ENCODE data around the gene RBBP4. TPM values are rescaled to one million over a fixed set of nuclear protein-coding genes. Genes with fewer than 3 reads are reported as not detected.
A peak's percentile ranks its signal among the peaks of the same experiment; 100 is the strongest.

RBBP4 gene
- total and polyA plus RNA-seq, 3 donors from 2014 or later, result 289 to 344 (median 296) TPM

GRCh38 chr1:32611859-32612188 lies 39.2 kb upstream of the RBBP4 start:
- TF ChIP-seq POLR2A (IDR thresholded peaks at IDR 0.05), result no peak
- no peak for TF ChIP-seq CTCF (IDR thresholded peaks at IDR 0.05)
- Histone ChIP-seq H3K4me1 (no peaks in the 10 kb centered on the region), H3K27ac (no peak overlapping the region), H3K4me3 (peak overlapping the region; percentile 36 to 60), H3K9me3 (no peaks in the 10 kb centered on the region), H3K36me3 (ENCODE audit: low read depth, missing control alignments) (no peaks in the 10 kb centered on the region), H3K27me3 (no peaks in the 10 kb centered on the region)
- DNase-seq, result no peak
- 6 to 10% methylated on average over 12 of the region's 12 CpGs for WGBS, 2 donors
- intact Hi-C loops (cut with DNase I; ENCODE audit: low total_unique reads), result no loop called here

- H3K27me3 ChIP-seq, result no peaks in the 10 kb centered on the region
- TF ChIP-seq POLR2A (IDR thresholded peaks at IDR 0.05), result no peak
- peak; percentile 25 to 31 (median 27) for TF ChIP-seq CTCF (IDR thresholded peaks at IDR 0.05)
- peak overlapping the region; percentile 36 to 60 for H3K4me3 ChIP-seq
- H3K9me3 ChIP-seq, result no peaks in the 10 kb centered on the region
- peak; percentile 90 for DNase-seq
- H3K4me1 ChIP-seq, result no peaks in the 10 kb centered on the region
- intact Hi-C loops (cut with DNase I; ENCODE audit: low total_unique reads), result no loop called here
- WGBS, 2 donors, result 5 to 11% methylated on average over 16 to 35 of the region's 35 CpGs
- H3K36me3 ChIP-seq (ENCODE audit: low read depth, missing control alignments), result no peaks in the 10 kb centered on the region
- H3K27ac ChIP-seq, result no peak overlapping the region
Observed at GRCh38 chr1:32612189-32612881, 38.7 kb upstream of the RBBP4 start.

DNA sequence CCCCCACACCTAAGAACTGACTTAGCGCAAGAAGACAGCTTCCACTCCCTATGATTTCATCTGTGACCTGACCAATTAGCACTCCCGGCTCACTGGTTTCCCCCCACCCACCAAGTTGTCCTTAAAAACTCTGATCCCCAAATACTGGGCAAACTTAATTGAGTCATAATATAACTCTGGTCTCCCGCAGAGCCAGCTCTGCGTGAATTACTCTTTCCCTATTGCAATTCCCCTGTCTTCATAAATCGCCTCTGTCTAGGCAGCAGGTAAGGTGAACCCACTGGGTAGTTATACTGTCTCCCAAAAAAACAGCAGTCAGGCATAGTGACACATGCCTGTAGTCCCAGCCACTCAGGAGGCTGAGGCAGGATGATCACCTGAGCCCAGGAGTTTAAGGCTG lies 37.5 kb upstream of the RBBP4 start:
- H3K27me3 ChIP-seq, result no peaks in the 10 kb centered on the region
- 91% methylated on average over 5 of the region's 5 CpGs for WGBS, 2 donors
- intact Hi-C loops (cut with DNase I; ENCODE audit: low total_unique reads), result no loop called here

DNA sequence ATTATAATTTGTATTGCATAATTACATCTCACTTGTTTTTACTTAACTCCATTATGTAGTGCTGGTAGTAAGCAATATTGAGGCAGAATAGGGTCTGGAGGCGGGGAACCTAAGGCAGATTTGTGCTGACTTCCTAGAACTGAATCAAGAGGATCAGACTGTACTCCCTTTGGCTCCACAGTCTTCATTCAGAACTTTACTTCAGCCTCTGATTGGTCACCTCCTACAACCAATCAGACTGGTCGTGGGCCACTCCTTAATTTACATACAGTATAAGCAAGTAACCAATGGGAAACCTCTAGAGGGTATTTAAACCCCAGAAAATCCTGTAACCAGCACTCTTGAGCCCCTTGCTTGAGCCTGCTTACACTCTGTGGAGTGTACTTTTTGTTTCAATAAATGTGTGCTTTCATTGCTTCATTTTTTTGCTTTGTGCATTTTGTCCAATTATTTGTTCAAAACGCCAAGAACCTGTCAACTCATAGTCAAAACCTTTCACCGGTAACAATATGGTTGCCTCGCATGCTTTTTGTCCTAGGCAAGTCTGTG lies 32.3 kb upstream of the RBBP4 start:
- Histone ChIP-seq H3K27ac (no peak overlapping the region), H3K4me1 (no peaks in the 10 kb centered on the region), H3K4me3 (no peak overlapping the region), H3K27me3 (no peaks in the 10 kb centered on the region), H3K9me3 (no peaks in the 10 kb centered on the region), H3K36me3 (ENCODE audit: low read depth, missing control alignments) (no peaks in the 10 kb centered on the region)
- no peak for TF ChIP-seq CTCF (IDR thresholded peaks at IDR 0.05)
- TF ChIP-seq POLR2A (IDR thresholded peaks at IDR 0.05), result no peak
- peak; percentile 34 for DNase-seq
- 84 to 98% methylated on average over 5 of the region's 5 CpGs for WGBS, 2 donors
- intact Hi-C loops (cut with DNase I; ENCODE audit: low total_unique reads), result no loop called here

More for the DNA sequence above, 37.5 kb upstream of the RBBP4 start:
- Histone ChIP-seq H3K36me3 (ENCODE audit: low read depth, missing control alignments) (no peaks in the 10 kb centered on the region), H3K27ac (no peak overlapping the region), H3K4me3 (no peak overlapping the region), H3K4me1 (no peaks in the 10 kb centered on the region), H3K9me3 (no peaks in the 10 kb centered on the region)
- no peak for TF ChIP-seq CTCF (IDR thresholded peaks at IDR 0.05)
- TF ChIP-seq POLR2A (IDR thresholded peaks at IDR 0.05), result no peak
- DNase-seq, result no peak
